GM10266 (cell line): ENCODE data around the gene LRP1B.
"Not testable (repeated sequence)": the region's sequence is repeated elsewhere in the genome, so short reads cannot be mapped to it uniquely, and the experiment has no call there.

Source experiments
- DNase-seq: peaks from one replicate; pipeline ENCODE4 v3.0.0; 2012; ENCODE audit errors: extremely low spot score
- TF ChIP-seq, protein P1 (sequence below): IDR thresholded peaks from 2 replicates; pipeline ENCODE4 v1.5.1; 2012; ENCODE audit warnings: mild to moderate bottlenecking, low read depth; ENCODE audit not compliant: control insufficient read depth, insufficient read depth; ENCODE audit errors: missing control alignments

LRP1B gene

DNA sequence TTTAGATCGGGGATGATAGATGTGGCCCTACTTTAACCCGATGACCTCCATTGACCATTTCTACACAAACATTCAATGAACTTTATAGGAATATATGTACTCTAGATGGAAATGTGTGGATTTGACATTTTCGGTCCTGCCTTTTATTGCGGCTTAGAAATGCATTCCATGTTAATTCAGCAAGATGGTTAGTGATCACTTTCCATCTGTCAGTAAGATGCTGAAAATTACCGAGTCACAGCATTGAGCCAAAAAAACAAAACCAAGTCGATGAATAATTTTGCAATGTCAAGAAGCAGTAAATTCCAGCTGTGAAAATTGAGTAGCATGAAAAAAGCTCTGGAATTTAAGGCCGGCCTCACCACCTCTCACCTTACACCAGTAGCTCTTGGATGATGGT lies 1708.1 kb downstream of the LRP1B start:
- TF ChIP-seq, protein P1, sequence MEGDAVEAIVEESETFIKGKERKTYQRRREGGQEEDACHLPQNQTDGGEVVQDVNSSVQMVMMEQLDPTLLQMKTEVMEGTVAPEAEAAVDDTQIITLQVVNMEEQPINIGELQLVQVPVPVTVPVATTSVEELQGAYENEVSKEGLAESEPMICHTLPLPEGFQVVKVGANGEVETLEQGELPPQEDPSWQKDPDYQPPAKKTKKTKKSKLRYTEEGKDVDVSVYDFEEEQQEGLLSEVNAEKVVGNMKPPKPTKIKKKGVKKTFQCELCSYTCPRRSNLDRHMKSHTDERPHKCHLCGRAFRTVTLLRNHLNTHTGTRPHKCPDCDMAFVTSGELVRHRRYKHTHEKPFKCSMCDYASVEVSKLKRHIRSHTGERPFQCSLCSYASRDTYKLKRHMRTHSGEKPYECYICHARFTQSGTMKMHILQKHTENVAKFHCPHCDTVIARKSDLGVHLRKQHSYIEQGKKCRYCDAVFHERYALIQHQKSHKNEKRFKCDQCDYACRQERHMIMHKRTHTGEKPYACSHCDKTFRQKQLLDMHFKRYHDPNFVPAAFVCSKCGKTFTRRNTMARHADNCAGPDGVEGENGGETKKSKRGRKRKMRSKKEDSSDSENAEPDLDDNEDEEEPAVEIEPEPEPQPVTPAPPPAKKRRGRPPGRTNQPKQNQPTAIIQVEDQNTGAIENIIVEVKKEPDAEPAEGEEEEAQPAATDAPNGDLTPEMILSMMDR: no peak
- no peak for DNase-seq

DNA sequence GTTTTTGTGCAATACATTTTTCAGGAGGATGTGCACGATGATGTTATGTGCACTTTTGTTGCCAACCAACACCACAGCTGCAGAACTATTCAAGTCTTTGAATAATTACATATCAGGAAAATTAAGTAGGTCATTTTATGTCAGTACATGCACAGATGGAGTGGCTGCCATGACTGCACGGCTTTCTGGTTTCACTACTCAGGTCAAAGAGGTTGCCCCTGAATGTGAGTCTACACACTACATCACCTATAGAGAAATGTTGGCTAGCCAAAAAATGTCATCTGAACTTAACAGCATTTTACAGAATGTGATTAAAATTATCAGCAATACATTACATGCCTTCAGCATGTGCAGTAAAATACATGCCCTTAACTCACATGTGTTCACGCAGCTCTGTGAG lies 1713.3 kb downstream of the LRP1B start:
- no peak for DNase-seq
- TF ChIP-seq, protein P1: no peak

DNA sequence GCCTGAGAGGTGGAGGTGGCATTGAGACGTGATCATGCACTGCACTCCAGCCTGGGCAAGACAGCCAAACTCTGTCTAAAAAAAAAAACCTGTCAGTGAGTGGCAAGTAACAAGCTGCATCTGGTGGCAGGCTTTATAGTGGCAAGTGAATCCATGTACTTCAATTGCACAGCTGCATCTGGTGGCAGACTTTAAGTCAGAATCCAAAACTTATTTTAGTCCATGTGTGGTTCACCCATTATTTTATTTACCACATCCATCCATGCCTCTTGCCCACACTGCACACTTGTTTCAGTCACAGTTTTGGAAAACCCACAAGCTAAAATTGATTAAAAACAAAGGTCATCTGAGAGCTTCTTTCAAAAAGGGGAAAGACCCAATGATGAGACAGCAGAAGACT lies 1714.2 kb downstream of the LRP1B start:
- TF ChIP-seq, protein P1: no peak

DNA sequence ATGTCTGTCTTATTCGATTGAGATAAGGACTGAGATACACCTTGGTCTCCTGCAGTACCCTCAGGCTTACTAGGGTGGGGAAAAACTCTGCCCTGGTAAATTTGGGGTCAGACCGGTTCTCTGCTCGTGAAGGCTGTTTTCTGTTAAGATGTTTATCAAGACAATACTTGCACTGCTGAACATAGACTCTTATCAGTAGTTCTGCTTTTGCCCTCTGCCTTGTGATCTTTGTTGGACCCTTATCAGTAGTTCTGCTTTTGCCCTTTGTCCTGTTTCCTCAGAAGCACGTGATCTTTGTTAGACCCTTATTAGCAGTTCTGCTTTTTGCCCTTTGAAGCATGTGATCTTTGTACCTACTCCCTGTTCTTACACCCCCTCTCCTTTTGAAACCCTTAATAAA lies 1715.8 kb downstream of the LRP1B start:
- DNase-seq: not testable (repeated sequence)

More for the DNA sequence above, 1714.2 kb downstream of the LRP1B start:
- DNase-seq: no peak

DNA sequence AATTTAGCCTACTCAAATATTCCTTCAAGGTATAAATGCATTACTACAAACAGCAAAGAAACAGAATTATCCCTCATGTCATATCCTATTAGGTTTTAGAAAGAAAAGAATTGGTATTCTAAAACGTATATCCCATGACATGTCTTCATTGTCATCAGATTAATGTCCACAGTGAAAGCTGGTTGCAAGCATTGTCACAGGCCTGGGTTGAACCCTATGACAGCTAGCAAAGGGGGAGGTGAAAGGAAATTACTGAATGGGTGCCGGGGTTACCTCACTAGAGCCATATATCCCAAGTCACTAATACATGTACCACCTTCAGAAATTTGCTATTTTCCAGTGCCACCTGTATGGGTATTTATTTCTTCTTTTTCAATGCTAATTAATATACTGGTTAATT lies 1720.1 kb downstream of the LRP1B start:
- no peak for DNase-seq
- TF ChIP-seq, protein P1: no peak

DNA sequence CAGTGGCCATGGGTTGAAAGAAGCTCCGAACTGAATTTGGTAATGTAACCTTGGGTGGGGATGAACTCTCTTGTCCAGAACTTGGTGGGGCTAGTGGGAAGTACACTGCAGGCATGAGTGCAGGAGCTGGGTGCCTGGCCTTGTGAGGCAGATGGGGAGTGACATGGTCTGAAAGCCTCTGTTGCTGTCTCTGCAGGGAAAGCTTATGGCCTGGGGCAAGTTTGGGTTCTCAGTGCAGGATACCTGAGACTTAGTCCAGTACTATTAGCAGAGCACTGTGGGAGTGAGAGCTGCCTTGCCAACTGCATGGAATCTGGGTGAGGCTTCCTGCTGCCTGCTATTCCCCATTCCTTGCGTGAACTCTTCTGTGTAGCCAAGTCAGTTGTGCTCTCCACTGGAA lies 1729.8 kb downstream of the LRP1B start:
- no peak for DNase-seq
- TF ChIP-seq, protein P1: no peak

DNA sequence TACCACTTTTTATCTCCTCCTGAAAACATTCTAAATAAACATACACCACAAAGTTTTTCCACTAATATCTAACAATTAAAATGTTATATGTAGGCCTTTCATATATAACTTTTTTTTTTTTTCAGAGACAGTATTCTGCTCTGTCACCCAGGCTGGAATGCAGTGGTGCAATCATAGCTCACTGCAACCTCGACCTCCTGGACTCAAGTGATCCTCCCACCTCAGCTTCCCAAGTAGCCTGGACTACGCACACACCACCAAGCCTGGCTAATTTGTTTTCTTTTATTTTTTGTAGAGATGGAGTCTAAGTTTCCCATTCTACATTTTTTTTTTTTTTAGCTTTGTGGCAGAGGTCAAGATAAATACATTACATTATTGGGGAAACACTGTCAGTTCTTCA lies 1738.0 kb downstream of the LRP1B start:
- DNase-seq: no peak
- TF ChIP-seq, protein P1: no peak

DNA sequence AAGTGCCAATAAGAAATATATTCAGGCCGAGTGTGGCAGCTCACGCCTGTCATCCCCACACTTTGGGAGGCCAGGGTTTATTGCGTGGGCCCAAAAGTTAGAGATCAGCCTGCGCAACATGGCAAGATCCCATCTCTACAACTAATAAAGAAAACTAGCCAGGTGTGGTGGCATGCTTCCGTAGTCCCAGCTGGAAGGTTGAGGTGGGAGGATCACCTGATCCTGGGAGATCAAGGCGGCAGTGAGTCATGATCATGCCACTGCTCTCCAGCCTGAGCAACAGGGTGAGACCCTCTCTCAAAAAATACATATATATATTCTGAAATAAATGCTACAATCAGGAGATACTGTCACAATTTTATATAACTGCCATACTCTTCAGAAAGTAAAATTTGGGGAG lies 1745.9 kb downstream of the LRP1B start:
- no peak for DNase-seq
- TF ChIP-seq, protein P1: no peak
